ENCODE measurements around the gene CNTNAP5. TPM values are rescaled to one million over a fixed set of nuclear protein-coding genes. Genes with fewer than 3 reads are reported as not detected.

The CNTNAP5 gene
- total and polyA plus RNA-seq, 2 of the 8 experiments (the other 6 are each of a cell fraction or from before 2014, with no cell fraction given): 0.11 to 0.76 TPM

GRCh38 chr2:124327303-124327702 lies 302.2 kb downstream of the CNTNAP5 start:
- H3K4ac ChIP-seq (replicated peaks; ENCODE audit: insufficient read length, low read depth, low read length): no peak overlapping the region
- peaks cover 2% of the 10 kb centered on the region; the same call in 1 of the 2 replicates for H3K23me2 ChIP-seq (ENCODE audit: low read depth, low read length)
- TF ChIP-seq BRCA1 (IDR thresholded peaks at IDR 0.05; ENCODE audit: low read depth, low read length) (no peak), SUZ12 (IDR thresholded peaks at IDR 0.05; ENCODE audit: low read length) (no peak), TEAD4 (IDR thresholded peaks at IDR 0.05; ENCODE audit: low read depth, low read length) (peak; percentile 36; the same call in 1 of the 2 replicates), ZNF274 (IDR thresholded peaks at IDR 0.05; ENCODE audit: borderline replicate concordance, extremely low read depth, low read length) (no peak), BACH1 (IDR thresholded peaks at IDR 0.05; ENCODE audit: low read length) (no peak), SAP30 (IDR thresholded peaks at IDR 0.05; ENCODE audit: insufficient read depth, insufficient replicate concordance, low read length) (no peak), SP1 (IDR thresholded peaks at IDR 0.05; ENCODE audit: low read depth, low read length) (peak; percentile 58; the same call in 1 of the 2 replicates)
- TF ChIP-seq, protein P1, sequence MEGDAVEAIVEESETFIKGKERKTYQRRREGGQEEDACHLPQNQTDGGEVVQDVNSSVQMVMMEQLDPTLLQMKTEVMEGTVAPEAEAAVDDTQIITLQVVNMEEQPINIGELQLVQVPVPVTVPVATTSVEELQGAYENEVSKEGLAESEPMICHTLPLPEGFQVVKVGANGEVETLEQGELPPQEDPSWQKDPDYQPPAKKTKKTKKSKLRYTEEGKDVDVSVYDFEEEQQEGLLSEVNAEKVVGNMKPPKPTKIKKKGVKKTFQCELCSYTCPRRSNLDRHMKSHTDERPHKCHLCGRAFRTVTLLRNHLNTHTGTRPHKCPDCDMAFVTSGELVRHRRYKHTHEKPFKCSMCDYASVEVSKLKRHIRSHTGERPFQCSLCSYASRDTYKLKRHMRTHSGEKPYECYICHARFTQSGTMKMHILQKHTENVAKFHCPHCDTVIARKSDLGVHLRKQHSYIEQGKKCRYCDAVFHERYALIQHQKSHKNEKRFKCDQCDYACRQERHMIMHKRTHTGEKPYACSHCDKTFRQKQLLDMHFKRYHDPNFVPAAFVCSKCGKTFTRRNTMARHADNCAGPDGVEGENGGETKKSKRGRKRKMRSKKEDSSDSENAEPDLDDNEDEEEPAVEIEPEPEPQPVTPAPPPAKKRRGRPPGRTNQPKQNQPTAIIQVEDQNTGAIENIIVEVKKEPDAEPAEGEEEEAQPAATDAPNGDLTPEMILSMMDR (IDR thresholded peaks at IDR 0.05; ENCODE audit: control extremely low read depth in 1 of 3, insufficient read depth in 1 of 3, low read depth in 1 of 3, low read length in 3 of 3): no peak
- CTCF ChIA-PET (ENCODE audit: partially characterized antibody): interaction anchor here (0.7 kb wide), 1 partner anchor 1782 kb away, joined by 3 read pairs; no protein-coding TSS in a partner anchor
- H3K79me2 ChIP-seq (ENCODE audit: control insufficient read depth in 1 of 2, insufficient read depth in 2 of 2, low read length in 2 of 2): no peaks in the 10 kb centered on the region
- H3K4me2 ChIP-seq (ENCODE audit: insufficient read depth in 1 of 2, low read depth in 2 of 2, low read length in 2 of 2): peak overlapping the region in 1 of 2 experiments; percentile 61; a peak in 3 of 4 replicates
- FAIRE-seq (peak; percentile 73), DNase-seq (ENCODE audit: low read depth in 1 of 2, low spot score in 2 of 2) (peak in 1 of 2 experiments; percentile 25)
- no peak overlapping the region for H3K27ac ChIP-seq (ENCODE audit: low read depth, low read length)
- H3K9me3 ChIP-seq (ENCODE audit: insufficient read depth in 2 of 2, low read depth in 1 of 2, low read length in 1 of 2): no peaks in the 10 kb centered on the region
- no peak overlapping the region for H2BK20ac ChIP-seq (ENCODE audit: low read length)
- no peak overlapping the region for H3K23ac ChIP-seq (ENCODE audit: insufficient read length)
- H3K14ac ChIP-seq (ENCODE audit: insufficient read length): no peak overlapping the region
- H2AFZ ChIP-seq (ENCODE audit: low read length): no peak overlapping the region
- H4K5ac ChIP-seq (ENCODE audit: insufficient read length, low read depth, low read length): no peak overlapping the region
- no peaks in the 10 kb centered on the region for H3K27me3 ChIP-seq (replicated peaks in 1 of 4; ENCODE audit: control insufficient read depth in 3 of 4, extremely low read depth in 1 of 4, insufficient read depth in 3 of 4, low read length in 3 of 4)
- H2BK120ac ChIP-seq (replicated peaks; ENCODE audit: low read depth, low read length): no peak overlapping the region
- H3K4me1 ChIP-seq (replicated peaks in 1 of 4; ENCODE audit: control insufficient read depth in 3 of 4, insufficient read depth in 4 of 4, low read length in 3 of 4): peaks cover 0 to 6% (median 5%) of the 10 kb centered on the region in 4 experiments; a peak in 4 of 7 replicates
- H3K9ac ChIP-seq (replicated peaks in 1 of 4; ENCODE audit: extremely low read depth in 1 of 4, low read depth in 3 of 4, low read length in 3 of 4): no peak overlapping the region
- H4K8ac ChIP-seq (ENCODE audit: extremely low read depth, insufficient read depth, low read length): no peak overlapping the region
- H2BK12ac ChIP-seq (ENCODE audit: low read depth, low read length): no peak overlapping the region
- H3K36me3 ChIP-seq (ENCODE audit: control insufficient read depth in 2 of 4, insufficient read depth in 4 of 4, low read length in 3 of 4): no peaks in the 10 kb centered on the region
- H3K56ac ChIP-seq (replicated peaks; ENCODE audit: insufficient read length, low read depth, low read length): no peak overlapping the region
- no peak overlapping the region for H2BK15ac ChIP-seq (ENCODE audit: low read length)
- H3K18ac ChIP-seq (ENCODE audit: extremely low read depth, low read length): no peak overlapping the region
- H2AK5ac ChIP-seq (ENCODE audit: low read depth, low read length): no peak overlapping the region
- peak overlapping the region; percentile 91; the same call in 1 of the 2 replicates for H2BK5ac ChIP-seq (ENCODE audit: low read depth, low read length)
- H4K91ac ChIP-seq (replicated peaks; ENCODE audit: insufficient read length, low read length): no peak overlapping the region
- H4K20me1 ChIP-seq (replicated peaks in 1 of 2; ENCODE audit: control insufficient read depth in 1 of 2, insufficient read depth in 2 of 2, low read length in 2 of 2): no peaks in the 10 kb centered on the region
- POLR2A ChIA-PET (ENCODE audit: partially characterized antibody): no interaction called here
- no peaks in the 10 kb centered on the region for H3K79me1 ChIP-seq (ENCODE audit: low read depth, low read length)
- peak overlapping the region in 1 of 4 experiments; percentile 39; a peak in 1 of 8 replicates for H3K4me3 ChIP-seq (ENCODE audit: extremely low read depth in 1 of 4, insufficient read depth in 2 of 4, low read depth in 3 of 4, low read length in 4 of 4)

All from H1 (cell line).